ENCODE measurements around the gene HARBI1.

HARBI1 gene, protein sequence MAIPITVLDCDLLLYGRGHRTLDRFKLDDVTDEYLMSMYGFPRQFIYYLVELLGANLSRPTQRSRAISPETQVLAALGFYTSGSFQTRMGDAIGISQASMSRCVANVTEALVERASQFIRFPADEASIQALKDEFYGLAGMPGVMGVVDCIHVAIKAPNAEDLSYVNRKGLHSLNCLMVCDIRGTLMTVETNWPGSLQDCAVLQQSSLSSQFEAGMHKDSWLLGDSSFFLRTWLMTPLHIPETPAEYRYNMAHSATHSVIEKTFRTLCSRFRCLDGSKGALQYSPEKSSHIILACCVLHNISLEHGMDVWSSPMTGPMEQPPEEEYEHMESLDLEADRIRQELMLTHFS

DNA sequence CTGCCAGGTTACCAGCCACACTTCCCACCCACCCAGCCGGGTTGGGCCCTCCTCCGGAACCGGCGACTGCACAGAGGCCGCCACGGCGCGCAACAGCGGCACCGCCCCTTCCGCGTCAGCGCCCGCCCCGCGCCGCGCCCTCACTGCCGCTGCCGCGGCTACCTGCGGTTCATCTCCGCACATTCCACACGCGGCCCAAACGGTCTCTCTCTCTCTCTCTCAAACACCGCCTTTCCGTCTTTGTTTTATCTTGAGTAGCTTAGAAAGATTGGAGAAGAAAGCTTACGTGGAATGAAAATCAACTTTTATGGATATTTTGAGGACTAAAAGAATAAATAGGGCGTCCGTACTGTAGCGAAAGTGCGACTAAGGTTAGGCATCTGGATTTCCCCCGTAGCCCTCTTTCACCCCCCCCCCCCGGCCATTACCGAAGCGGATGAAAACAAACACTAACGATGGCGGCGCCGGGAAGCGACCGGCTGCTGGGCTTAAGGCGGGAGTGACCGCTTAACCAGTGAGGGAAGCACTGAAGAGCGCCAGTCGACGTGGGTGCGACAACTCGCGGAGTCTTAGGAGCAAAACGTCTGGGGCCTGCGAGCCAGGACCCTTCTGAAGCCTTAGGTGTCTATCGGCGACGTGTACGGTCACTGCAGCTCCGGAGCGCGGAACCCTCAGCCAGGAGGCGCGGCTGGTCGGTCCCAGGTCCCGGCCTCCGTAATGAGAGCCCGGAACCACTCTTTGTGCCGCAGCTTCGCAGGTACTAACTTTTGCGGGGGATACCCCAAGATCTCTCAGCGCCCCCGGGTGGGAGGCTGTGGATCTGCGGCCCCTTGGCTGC, at the start of gene HARBI1, which contains the start of gene ATG13:
TSS of gene HARBI1 (minus strand) at position 94 of the 838 bp plus-strand sequence. CDS start 990 bp downstream, outside the sequence.
TSS of gene ATG13 (plus strand) at position 420 of the 838 bp plus-strand sequence. CDS start 26,739 bp downstream, outside the sequence.
- peak; percentile 79 for DNase-seq (ENCODE audit: low read depth, low spot score)

DNA sequence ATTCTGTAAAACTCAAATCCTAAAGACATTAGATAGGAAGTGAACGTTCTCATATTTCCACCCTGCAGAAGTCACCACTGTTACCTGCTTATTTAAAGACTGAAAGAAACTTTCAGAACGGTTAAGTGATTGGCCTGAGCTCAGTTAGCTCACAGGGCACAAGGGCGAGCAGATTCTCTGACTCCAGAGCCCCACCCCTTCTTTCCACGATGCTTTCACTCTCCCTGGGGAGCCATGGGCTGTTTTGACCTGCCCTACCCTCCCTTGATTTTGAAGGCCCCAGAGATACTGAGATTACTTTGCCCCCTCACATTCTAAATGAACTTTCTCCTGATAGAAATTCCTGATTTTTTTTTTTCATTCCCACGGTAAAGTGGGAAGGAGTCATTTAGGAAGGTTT, 49.5 kb upstream of the HARBI1 start:
- DNase-seq (ENCODE audit: low read depth, low spot score): no peak

DNA sequence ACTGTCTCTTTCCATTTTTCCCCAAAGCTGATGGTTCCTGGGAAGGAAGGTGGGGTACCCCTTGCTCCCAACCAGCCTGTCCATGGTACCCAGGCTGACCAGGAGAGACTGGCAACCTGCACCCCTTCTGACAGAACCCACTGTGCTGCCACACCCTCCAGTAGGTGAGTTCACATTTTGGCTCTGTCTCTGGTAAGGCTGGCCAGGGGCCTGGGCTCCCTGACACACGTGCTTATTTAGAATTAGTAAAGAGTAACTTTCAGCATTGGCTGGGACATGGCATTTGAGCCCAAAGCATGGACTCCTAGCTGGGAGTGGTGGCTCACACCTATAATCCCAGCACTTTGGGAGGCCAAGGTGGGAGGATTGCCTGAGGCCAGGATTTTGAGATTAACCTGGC, 48.3 kb upstream of the HARBI1 start:
- no peak for DNase-seq (ENCODE audit: low read depth, low spot score)

DNA sequence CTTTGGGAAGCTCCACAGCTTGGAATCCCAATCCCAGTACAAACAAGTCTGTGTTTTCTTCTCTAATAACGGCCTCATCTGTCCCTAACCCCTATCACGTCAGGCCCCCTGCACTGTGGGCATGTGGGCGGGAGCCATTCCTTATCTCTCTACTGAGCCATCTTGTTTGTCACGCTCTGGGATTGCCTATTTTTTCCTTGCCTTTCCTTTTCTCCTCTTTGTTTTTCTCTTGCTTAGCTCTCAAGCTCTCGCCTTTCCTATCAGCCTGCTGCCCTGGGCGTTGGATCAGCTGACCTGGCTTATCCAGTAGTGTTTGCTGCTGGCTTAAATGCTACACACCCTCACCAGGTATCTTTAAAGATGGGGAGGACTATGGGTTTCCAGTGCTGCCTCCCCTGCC, 47.6 kb upstream of the HARBI1 start:
- DNase-seq (ENCODE audit: low read depth, low spot score): no peak

DNA sequence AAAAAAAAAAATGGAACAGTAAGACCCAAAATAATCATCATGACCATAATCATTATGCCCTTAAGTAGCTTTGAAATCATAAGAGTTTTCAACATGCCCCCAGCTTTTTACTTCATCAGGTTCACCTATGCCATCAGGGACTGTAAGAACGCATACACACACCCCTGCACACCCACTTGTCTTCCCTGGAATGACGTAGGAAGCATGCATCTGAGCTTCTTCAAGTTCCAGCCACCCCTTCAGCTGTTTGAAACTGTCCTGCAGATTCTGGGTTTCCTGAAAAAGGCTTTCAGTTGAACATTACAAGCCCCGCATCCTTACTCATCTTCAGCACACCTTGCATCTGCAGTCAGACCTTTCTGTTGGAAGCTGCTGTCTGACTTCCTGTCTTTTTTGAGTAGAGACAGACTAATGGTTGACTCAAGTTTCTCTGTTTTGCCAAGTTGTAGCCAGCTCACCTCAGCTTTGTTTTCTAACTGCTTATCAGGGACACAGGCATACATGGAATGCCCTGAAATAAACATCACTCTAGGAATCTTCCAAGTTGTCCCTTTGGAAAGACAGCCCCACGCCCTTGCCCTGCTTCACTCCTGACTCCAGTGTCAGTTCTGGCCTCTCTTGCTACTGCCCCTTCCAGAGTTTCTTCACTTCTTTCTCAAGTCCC, 46.4 kb upstream of the HARBI1 start:
- DNase-seq (ENCODE audit: low read depth, low spot score): no peak

DNA sequence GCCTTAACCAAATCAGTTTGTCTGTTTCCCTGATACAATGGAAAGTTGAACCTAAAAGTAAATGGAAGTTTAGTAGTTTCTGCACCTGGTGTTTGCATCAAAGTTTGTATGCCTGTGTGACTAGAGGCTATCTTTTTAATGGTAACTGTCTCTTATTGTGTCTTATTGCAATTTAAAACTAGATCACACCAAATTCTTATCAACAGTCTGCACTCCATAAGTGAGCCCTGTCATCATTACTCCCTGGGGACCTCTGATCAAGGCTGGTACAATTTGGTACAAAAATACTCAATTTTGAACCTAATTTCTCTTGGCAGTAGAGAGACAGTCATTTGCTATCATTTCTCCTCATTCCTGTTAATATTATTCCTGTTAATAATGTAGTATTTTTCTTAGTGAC, 45.3 kb upstream of the HARBI1 start:
- no peak for DNase-seq (ENCODE audit: low read depth, low spot score)

DNA sequence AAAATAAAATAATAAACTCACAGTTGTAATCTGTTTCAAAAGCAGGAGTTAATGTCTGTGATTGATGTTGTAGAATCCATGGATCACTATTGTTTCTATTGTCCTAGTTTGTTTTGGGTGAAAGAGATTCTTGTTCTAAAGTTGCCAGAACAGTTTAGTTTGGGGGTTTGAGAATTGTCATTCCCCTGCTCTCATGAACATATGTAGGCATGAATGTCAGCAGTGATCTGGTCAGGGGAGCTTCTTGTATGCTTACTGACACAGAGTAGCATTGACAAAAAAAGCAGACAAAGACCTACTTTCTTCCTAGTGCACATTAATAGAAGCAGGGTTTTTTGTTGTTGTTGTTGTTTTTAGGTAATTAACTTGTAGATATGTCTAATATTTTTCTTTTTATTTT, 44.8 kb upstream of the HARBI1 start:
- no peak for DNase-seq (ENCODE audit: low read depth, low spot score)

DNA sequence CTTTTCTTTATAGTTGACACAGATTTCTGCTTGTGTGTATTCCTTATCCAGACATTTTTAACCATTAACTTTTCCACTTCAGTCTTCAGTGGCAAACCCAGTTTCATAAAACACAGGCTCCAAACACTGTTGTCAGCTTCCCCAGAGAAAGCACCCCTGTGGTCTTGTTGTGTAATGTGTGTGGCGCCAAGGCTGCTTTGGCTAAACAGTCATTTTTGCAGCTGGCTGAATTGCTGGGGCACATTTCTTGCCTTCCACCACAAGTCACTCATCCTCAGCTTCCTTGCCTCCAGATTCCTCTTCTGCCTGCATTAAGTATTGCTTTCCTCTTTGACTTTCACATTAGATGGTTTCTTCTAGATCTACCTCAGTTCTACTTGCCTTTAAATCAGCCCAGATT, 42.9 kb upstream of the HARBI1 start:
- DNase-seq (ENCODE audit: low read depth, low spot score): no peak

DNA sequence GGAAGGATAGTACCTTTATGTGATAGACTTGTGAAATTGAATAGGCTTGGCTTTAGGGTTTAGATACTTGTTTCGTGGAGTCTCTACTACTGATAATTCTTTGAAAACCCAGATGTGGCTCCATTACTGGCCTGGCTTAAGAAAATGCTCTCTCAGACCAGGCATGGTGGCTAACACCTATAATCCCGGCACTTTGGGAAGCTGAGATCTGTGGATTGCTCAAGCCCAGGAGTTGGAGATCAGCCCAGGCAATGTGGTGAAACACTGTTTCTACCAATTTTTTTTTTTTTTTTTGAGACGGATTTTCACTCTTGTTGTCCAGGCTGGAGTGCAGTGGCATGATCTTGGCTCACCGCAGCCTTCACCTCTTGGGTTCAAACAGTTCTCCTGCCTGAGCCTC, 41.2 kb upstream of the HARBI1 start:
- no peak for DNase-seq (ENCODE audit: low read depth, low spot score)

DNA sequence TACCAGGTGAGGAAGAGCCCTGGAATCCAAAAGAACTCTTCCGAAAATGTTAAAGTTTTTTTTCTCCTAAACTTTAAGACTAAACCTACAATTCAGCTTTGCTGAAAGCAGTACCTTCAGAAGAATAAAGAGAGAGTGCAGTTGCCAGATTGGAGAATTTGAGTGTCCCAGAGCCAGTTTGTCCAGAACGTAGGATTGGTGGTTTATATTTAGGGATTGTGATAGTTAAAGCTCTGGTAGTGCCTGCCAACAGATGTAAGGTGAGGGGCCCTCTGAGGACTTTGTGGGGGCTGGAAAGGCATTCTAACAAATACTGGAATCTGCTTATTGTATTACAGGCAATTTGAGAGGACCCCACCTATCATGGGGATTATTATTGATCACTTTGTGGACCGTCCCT, 40.2 kb upstream of the HARBI1 start:
- DNase-seq (ENCODE audit: low read depth, low spot score): no peak

DNA sequence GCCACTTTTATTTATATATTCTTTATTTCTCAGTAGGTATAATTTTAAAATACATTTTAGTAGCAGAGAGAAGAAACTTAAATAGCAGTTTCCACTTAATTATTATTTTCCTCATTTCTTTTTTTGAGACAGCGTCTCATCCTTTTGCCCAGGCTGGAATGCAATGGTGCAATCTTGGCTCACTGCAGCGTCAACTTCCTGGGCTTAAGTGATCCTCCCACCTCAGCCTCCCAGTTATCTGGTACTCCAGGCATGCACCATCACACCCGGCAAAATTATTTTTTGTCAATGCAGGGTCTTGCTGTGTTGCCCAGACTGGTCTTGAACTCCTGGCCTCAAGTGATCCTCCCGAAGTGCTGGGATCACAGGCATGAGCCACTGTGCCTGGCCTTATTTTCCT, 38.6 kb upstream of the HARBI1 start:
- no peak for DNase-seq (ENCODE audit: low read depth, low spot score)

DNA sequence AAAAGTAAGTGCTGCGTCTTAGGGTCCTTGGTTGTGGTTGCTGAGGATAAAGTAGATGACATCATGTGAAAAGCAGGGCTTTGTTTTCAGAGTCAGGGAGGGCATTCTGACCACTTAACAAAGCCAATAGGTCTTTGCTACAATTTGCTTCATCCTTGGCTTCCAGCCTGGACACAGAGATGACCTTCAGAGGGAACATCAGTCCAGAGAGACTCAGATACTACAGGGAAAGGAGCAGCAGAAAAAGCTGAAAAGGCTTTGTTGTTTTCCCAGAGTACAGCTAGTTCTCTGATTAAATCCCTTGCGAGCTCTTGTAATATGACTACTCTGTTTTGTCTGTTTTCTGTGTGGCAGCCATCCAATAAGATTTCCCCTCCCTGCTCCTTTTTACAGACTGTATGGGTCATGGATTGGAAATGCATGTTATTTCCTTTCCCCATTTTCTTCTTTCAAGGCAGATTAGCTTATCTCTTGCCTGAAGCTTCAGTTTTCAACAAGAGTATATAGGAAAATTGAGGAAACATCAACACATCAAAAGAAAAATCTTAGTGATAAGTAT, 32.2 kb upstream of the HARBI1 start:
- peak; percentile 89 for DNase-seq (ENCODE audit: low read depth, low spot score)

DNA sequence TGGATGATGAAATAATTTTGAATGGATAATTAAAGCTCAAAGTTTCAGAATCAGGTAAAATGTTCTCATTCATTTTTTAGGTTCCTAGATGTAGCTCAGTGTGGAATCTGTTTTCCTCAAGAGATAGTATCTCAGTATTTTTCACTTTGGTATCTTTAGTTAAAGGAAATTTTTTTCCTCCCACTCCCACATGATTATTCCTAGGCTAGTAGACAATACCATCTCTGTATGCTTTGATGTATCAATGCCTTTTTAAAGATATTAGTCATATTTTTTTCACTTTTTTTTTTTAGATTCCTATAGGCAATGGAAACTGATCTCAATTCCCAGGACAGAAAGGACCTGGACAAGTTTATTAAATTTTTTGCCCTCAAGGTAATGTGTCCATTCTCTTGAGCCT, 27.0 kb upstream of the HARBI1 start:
- no peak for DNase-seq (ENCODE audit: low read depth, low spot score)

DNA sequence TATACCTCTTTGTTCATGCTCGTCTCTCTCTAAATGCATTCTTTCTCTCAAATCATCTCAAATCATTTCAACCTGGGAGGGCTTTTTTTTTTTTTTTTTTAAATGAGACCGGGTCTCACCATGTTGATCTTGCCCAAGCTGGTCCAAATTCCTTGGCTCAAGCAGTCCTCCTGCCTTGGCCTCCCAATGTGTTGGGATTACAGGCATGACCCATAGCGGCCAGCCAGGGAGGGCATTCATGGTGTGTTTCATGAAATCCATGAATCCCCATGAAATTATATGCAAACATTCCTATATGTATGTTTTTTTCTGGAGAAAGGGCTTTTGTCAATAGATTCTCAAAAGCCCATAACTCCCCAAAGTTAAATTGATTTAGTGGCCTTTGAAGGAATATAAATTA, 26.5 kb upstream of the HARBI1 start:
- DNase-seq (ENCODE audit: low read depth, low spot score): no peak

DNA sequence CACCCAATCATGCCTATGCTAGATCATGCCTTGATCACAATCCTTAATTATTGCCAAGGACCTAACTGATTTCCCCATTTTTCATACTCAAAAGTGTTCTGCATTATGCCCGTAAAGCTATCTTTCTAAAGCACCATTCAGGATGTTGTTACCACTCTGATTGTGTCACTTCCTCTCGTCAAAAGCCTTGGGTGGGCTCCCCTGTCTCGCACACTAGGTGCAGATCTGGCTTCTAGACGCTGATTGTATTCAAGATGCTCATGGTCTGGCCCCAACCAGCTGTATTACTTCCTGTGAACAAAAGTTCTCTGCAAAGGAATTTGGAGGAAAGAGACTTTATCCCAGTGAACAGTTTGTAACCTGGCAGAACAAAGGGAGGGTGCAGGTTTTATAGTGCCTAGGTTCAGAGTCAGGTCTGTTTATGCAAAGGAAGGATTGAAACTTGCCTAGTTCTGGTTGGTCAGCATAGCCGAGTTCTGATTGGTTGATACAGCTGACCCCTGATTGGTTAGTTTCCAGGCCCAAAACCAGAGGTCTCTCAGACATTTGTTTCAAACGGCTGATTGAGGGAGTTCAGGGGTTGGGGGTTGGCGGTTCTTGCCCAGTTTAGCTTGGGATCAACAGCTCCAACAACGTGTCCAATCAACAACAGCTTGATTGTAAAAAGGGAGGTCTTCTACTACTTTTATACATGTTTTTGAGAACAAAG, 25.8 kb upstream of the HARBI1 start:
- DNase-seq (ENCODE audit: low read depth, low spot score): no peak

DNA sequence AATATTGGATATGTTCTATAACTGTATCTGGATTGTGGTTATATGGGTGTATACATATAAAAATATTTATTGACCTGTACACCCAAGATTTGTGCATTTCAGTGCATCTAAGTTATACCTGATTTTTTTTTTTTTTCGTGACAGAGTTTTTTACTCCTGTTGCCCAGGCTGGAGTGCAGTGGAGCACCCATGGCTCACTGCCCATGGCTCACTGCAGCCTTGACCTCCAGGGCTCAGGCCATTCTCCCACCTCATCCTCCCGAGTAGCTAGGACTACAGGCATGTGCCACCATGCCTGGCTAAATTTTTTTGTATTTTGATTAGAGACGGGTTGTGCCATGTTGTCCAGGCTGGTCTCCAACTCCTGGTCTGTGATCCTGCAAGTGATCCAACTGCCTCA, 24.6 kb upstream of the HARBI1 start:
- DNase-seq (ENCODE audit: low read depth, low spot score): no peak

DNA sequence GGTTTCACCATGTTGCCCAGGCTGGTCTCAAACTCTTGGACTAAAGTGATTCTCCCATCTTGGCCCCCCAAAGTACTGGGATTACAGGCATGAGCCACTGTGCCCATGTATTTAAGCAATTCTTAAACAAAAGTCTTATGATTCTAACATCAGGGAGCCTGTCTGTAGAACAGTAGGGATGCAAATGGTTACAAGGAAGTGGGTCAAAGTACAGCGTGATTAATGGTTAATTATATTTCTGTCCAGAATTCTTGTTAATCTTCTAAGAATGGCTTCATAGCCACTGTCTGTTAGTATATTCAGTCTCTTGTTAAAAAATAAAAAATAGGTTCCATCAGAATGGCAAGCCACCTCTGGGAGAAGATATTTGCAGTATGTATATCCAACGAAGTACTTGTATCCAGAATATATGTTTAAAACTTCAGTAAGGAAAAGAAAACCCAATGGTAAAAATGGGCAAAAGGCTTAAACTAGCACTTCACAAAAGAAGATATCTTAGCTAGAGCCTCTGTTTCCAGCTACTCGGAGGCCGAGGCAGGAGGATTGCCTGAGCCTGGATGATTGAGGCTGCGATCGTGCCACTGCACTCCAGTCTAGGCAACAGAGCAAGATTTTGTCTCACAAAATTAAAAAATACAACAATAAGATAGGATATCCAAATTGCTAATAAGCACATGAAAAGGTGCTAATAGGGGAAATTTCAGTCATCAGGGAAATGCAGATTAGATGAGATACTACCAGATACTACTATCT, 23.2 kb upstream of the HARBI1 start:
- no peak for DNase-seq (ENCODE audit: low read depth, low spot score)

DNA sequence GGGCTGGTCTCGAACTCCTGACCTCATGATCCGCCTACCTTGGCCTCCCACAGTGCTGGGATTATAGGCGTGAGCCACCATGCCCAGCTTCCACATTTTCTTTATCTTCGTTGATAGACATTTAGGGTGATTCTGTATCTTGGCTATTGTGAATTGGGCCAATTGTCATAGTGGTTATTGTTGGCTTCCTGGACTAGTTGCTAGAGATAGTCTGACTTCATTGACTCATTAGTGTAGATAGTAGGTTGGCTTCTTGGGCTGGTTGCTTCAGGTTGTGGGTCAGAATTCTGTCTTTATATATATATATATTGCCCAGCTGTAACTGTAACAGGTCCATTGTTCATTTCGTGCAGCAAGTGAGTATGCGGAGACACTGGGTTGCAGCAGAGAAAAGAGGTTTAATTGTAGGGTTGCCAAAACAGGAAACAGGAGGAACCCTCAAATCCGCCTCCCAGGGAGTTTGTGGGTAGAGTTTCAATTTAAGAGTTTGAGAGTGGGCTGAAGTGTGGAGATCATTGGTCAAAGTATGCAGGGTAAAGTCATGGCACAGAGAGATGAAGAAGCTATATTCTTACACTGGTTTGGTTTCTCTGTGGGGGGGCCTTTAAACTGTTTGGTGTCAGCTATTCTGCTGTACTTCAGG, 22.3 kb upstream of the HARBI1 start:
- no peak for DNase-seq (ENCODE audit: low read depth, low spot score)

DNA sequence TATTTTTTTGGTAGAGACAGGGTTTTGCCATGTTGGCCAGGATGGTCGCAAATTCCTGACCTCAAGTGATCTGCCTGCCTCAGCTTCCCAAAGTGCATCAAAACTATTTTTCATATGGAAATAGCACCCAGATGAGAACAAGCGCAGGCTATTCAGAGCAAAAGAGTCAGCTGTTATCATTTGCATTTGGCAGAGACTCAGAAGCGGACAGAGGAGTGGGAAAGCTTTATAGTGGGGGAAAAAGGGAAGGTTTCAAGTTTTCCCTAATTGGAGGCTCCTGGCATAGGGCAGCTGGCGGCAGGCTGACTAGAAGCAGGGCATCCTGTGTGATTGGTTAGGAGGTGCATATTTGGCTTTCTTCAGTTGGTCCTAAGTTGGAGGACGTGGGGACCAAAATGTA, 20.5 kb upstream of the HARBI1 start:
- DNase-seq (ENCODE audit: low read depth, low spot score): no peak

DNA sequence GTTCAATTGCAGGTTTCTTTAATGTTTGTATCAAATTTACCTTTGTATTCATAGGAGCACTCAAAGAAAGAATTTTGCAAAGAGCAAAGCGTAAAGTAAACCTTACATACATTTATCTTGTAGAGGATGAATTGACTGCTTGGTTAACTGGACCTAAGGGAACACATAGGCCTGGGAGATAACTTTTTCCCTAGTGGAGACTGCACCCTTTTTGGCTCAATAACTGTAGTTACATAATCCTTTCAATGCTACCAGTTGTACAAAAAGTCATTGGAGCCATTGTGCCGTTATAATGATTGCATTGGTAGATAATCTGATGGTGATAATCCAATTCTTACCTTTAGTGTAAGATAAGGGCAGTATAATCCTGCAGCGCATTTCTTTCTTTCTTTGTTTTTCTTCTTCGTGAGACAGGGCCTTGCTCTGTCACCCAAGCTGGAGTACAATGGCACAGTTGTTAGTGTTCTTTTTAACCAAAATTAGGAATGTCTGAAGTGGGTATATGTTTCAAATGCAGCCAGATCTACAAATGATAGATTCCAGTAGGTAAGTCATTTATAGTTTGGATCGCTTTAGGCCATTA, 18.6 kb upstream of the HARBI1 start:
- no peak for DNase-seq (ENCODE audit: low read depth, low spot score)

Data from brain pericyte (primary cell).